PC-3 (cell line): ENCODE measurements around the gene FGGY.

Experiments
- EZH2 ChIP-seq: fragments of 300-600 bp; sonication (generic); IDR thresholded peaks from one replicate; pipeline ENCODE4 v1.6.1; 2017; ENCODE audit warnings: antibody characterized with exemption, mild to moderate bottlenecking, low read length; ENCODE audit not compliant: unreplicated experiment
- EZH2phosphoT487 ChIP-seq: fragments of 300-600 bp; sonication (generic); IDR thresholded peaks from 2 replicates; pipeline ENCODE4 v1.6.1; 2018; ENCODE audit warnings: mild to moderate bottlenecking, antibody characterized with exemption, low read length, borderline replicate concordance
- TF ChIP-seq, protein P1 (sequence below): fragments of 300-600 bp; sonication (generic); conservative IDR thresholded peaks from 2 replicates; pipeline ENCODE4 v1.5.1; 2017; ENCODE audit warnings: antibody characterized with exemption, low read depth, mild to moderate bottlenecking, low read length

GRCh38 chr1:59716832-59717231, 419.9 kb downstream of the FGGY start:
- TF ChIP-seq EZH2 (no peak), EZH2phosphoT487 (no peak)
- TF ChIP-seq, protein P1, sequence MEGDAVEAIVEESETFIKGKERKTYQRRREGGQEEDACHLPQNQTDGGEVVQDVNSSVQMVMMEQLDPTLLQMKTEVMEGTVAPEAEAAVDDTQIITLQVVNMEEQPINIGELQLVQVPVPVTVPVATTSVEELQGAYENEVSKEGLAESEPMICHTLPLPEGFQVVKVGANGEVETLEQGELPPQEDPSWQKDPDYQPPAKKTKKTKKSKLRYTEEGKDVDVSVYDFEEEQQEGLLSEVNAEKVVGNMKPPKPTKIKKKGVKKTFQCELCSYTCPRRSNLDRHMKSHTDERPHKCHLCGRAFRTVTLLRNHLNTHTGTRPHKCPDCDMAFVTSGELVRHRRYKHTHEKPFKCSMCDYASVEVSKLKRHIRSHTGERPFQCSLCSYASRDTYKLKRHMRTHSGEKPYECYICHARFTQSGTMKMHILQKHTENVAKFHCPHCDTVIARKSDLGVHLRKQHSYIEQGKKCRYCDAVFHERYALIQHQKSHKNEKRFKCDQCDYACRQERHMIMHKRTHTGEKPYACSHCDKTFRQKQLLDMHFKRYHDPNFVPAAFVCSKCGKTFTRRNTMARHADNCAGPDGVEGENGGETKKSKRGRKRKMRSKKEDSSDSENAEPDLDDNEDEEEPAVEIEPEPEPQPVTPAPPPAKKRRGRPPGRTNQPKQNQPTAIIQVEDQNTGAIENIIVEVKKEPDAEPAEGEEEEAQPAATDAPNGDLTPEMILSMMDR: no peak
